HepG2 (cell line): Measurements from ENCODE around the gene ANKRD35. TPM values are rescaled to one million over a fixed set of nuclear protein-coding genes. Genes with fewer than 3 reads are reported as not detected.

Source experiments
- ATM ChIP-seq: fragments of 450-650 bp; IDR thresholded peaks from 2 replicates; pipeline ENCODE4 v1.7.1; 2017; ENCODE audit warnings: mild to moderate bottlenecking, borderline replicate concordance
- CENPX ChIP-seq: sonication (generic); formaldehyde crosslinking; IDR thresholded peaks from 2 replicates; pipeline ENCODE4 v1.9.0; 2021; ENCODE audit warnings: mild to moderate bottlenecking, missing genetic modification reagents, moderate library complexity
- FOXJ3 ChIP-seq: sonication (generic); formaldehyde crosslinking; IDR thresholded peaks from 2 replicates; pipeline ENCODE4 v1.4.0; 2020; ENCODE audit warnings: missing genetic modification reagents, mild to moderate bottlenecking, borderline replicate concordance
- HDAC2 ChIP-seq: sonication (generic); formaldehyde crosslinking; IDR thresholded peaks from 2 replicates; pipeline ENCODE4 v1.4.0; 2020; ENCODE audit warnings: missing genetic modification reagents
- HNRNPLL ChIP-seq: fragments of 200-400 bp; formaldehyde crosslinking; IDR thresholded peaks from 2 replicates; pipeline ENCODE4 v1.6.1; 2017; ENCODE audit warnings: mild to moderate bottlenecking, low read depth, low read length; ENCODE audit not compliant: poor library complexity, severe bottlenecking
- HNRNPUL1 ChIP-seq: fragments of 200-400 bp; formaldehyde crosslinking; IDR thresholded peaks from 2 replicates; pipeline ENCODE4 v1.6.1; 2017; ENCODE audit warnings: low read depth, mild to moderate bottlenecking, low read length, moderate library complexity
- NFATC3 ChIP-seq: sonication (generic); formaldehyde crosslinking; IDR thresholded peaks from 2 replicates; pipeline ENCODE4 v1.5.1; 2020; ENCODE audit warnings: mild to moderate bottlenecking, missing genetic modification reagents
- ZNF251 ChIP-seq: sonication (generic); formaldehyde crosslinking; IDR thresholded peaks from 2 replicates; pipeline ENCODE4 v1.9.0; 2021; ENCODE audit warnings: mild to moderate bottlenecking, missing genetic modification reagents
- ZNF318 ChIP-seq: sonication (generic); formaldehyde crosslinking; IDR thresholded peaks from 2 replicates; pipeline ENCODE4 v1.4.0; 2020; ENCODE audit warnings: mild to moderate bottlenecking, missing genetic modification reagents
- ZNF431 ChIP-seq: sonication (generic); formaldehyde crosslinking; IDR thresholded peaks from 2 replicates; pipeline ENCODE4 v1.9.0; 2022; ENCODE audit warnings: missing genetic modification reagents, low read depth, mild to moderate bottlenecking, borderline replicate concordance
- ZNF557 ChIP-seq: sonication (generic); formaldehyde crosslinking; IDR thresholded peaks from 2 replicates; pipeline ENCODE4 v1.4.0; 2020; ENCODE audit warnings: missing genetic modification reagents
- ZNF879 ChIP-seq: sonication (generic); formaldehyde crosslinking; IDR thresholded peaks from 2 replicates; pipeline ENCODE4 v1.8.1; 2023; ENCODE audit warnings: missing genetic modification reagents
- polyA plus RNA-seq, 8 experiments: library from polyadenylated mRNA; depleted of rRNA in 3 of 8; stranded (reverse) in 7 of 8; unstranded in 1 of 8; fragments of >200 nt; fragmentation: Illumina TruSeq in 4 of 8; extraction: Trizol in 4 of 8; gene quantifications; 2 replicates each; pipeline versions ENCODE4 v1.2.1 to v1.2.3, GENCODE V29; 2011 to 2016; ENCODE audit warnings: low read depth in 4 of 8, missing spikeins in 1 of 8, mixed read lengths in 1 of 8; ENCODE audit not compliant: insufficient read depth in 1 of 8
- total RNA-seq, 5 experiments: library from RNA; depleted of rRNA; stranded (reverse); fragments of >200 nt; fragmentation: Illumina TruSeq; extraction: Trizol; gene quantifications; 2 replicates each; pipeline ENCODE4 v1.2.3, GENCODE V29; 2016; ENCODE audit warnings: low read depth in 1 of 5
- TF ChIP-seq, protein P1 (sequence below): sonication (generic); formaldehyde crosslinking; IDR thresholded peaks from 2 replicates; pipeline ENCODE4 v1.8.0; 2022; ENCODE audit warnings: mild to moderate bottlenecking, missing genetic modification reagents
- TF ChIP-seq, protein P2 (sequence below): sonication (generic); formaldehyde crosslinking; IDR thresholded peaks from 2 replicates; pipeline ENCODE4 v1.4.0; 2020; ENCODE audit warnings: mild to moderate bottlenecking, low read depth, missing genetic modification reagents
- TF ChIP-seq, protein P3 (sequence below): conservative IDR thresholded peaks from 2 replicates; pipeline ENCODE4 v1.6.1; 2018; ENCODE audit warnings: missing genetic modification reagents

The ANKRD35 gene
- total and polyA plus RNA-seq, 2 of the 13 experiments (the other 11 are each of a cell fraction or from before 2014, with no cell fraction given), result 0.02 TPM; not detected in 1

GRCh38 chr1:145845514-145846161, 40.0 kb downstream of the ANKRD35 start, which contains the start of gene NUDT17 (continued):
- TF ChIP-seq, protein P1, sequence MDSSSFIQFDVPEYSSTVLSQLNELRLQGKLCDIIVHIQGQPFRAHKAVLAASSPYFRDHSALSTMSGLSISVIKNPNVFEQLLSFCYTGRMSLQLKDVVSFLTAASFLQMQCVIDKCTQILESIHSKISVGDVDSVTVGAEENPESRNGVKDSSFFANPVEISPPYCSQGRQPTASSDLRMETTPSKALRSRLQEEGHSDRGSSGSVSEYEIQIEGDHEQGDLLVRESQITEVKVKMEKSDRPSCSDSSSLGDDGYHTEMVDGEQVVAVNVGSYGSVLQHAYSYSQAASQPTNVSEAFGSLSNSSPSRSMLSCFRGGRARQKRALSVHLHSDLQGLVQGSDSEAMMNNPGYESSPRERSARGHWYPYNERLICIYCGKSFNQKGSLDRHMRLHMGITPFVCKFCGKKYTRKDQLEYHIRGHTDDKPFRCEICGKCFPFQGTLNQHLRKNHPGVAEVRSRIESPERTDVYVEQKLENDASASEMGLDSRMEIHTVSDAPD, result no peak
- TF ChIP-seq ATM, result no peak
- TF ChIP-seq HNRNPLL, result peak; percentile 69
- TF ChIP-seq ZNF251 (CRISPR knock-in tag), result no peak
- no peak for TF ChIP-seq ZNF879 (CRISPR knock-in tag)
- TF ChIP-seq, protein P2, sequence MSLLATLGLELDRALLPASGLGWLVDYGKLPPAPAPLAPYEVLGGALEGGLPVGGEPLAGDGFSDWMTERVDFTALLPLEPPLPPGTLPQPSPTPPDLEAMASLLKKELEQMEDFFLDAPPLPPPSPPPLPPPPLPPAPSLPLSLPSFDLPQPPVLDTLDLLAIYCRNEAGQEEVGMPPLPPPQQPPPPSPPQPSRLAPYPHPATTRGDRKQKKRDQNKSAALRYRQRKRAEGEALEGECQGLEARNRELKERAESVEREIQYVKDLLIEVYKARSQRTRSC (CRISPR knock-in tag), result no peak
- TF ChIP-seq ZNF318 (CRISPR knock-in tag), result no peak
- TF ChIP-seq ZNF431 (CRISPR knock-in tag), result no peak
- TF ChIP-seq FOXJ3 (CRISPR knock-in tag), result no peak
- no peak for TF ChIP-seq NFATC3 (CRISPR knock-in tag)
- no peak for TF ChIP-seq HDAC2 (CRISPR knock-in tag)
- TF ChIP-seq, protein P3, sequence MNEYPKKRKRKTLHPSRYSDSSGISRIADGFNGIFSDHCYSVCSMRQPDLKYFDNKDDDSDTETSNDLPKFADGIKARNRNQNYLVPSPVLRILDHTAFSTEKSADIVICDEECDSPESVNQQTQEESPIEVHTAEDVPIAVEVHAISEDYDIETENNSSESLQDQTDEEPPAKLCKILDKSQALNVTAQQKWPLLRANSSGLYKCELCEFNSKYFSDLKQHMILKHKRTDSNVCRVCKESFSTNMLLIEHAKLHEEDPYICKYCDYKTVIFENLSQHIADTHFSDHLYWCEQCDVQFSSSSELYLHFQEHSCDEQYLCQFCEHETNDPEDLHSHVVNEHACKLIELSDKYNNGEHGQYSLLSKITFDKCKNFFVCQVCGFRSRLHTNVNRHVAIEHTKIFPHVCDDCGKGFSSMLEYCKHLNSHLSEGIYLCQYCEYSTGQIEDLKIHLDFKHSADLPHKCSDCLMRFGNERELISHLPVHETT (CRISPR knock-in tag), result no peak
- no peak for TF ChIP-seq ZNF557 (CRISPR knock-in tag)
- no peak for TF ChIP-seq HNRNPUL1
- no peak for TF ChIP-seq CENPX (CRISPR knock-in tag)
